Measurements from ENCODE around the gene SULT1A3. TPM values are rescaled to one million over a fixed set of nuclear protein-coding genes. Genes with fewer than 3 reads are reported as not detected.
A peak's percentile ranks its signal among the peaks of the same experiment; 100 is the strongest.
"Not testable (repeated sequence)": the region's sequence is repeated elsewhere in the genome, so short reads cannot be mapped to it uniquely, and the experiment has no call there.

The SULT1A3 gene
- total RNA-seq, 2 experiments from 2014 or later = 17.4 to 18.9 TPM

GRCh38 chr16:30187556-30187865 is 11.5 kb upstream of the SULT1A3 start:
- ChIA-PET CTCF (interaction anchor here (1.5 kb wide), 1 partner anchor 94 kb away, joined by 7 read pairs; no protein-coding TSS in a partner anchor), POLR2A (interaction anchor here (0.7 kb wide), 1 partner anchor 606 kb away, joined by 3 read pairs; no protein-coding TSS in a partner anchor)
- Mint-ChIP-seq H3K27me3 (no peaks in the 10 kb centered on the region), H3K27ac (peak overlapping the region; percentile 99), H3K4me1 (peaks cover 17% of the 10 kb centered on the region), H3K36me3 (ENCODE audit: low read depth) (peaks cover 43% of the 10 kb centered on the region), H3K9me3 (ENCODE audit: low read depth) (no peaks in the 10 kb centered on the region), H3K4me3 (peak overlapping the region; percentile 91)
- ATAC-seq (no peak), DNase-seq (no peak)
- intact Hi-C loops (cut with DNase I, micrococcal nuclease) = no loop called here

DNA sequence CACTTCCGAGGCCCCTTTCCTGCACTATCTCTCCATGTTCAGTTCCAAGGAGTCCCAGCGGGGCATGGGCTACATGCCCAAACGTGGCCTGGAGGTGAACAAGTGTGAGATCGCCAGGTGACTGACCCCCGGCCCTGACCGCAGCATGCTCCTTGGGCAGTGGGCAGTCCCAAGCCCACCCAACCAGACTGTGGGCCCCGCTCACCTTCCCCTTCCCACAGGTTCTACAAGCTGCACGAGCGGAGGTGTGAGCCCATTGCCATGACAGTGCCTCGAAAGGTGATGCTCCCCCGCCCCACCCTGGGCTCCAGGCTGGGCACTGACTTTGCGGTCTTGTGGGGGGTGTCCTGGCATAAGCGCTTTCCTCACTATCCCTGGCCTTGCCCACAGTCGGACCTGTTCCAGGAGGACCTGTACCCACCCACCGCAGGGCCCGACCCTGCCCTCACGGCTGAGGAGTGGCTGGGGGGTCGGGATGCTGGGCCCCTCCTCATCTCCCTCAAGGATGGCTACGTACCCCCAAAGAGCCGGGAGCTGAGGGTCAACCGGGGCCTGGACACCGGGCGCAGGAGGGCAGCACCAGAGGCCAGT is 11.0 kb upstream of the SULT1A3 start:
- Mint-ChIP-seq H3K27me3 (no peaks in the 10 kb centered on the region), H3K4me1 (peaks cover 15% of the 10 kb centered on the region), H3K36me3 (ENCODE audit: low read depth) (peaks cover 43% of the 10 kb centered on the region), H3K4me3 (peak overlapping the region; percentile 40), H3K27ac (peak overlapping the region; percentile 55), H3K9me3 (ENCODE audit: low read depth) (no peaks in the 10 kb centered on the region)
- CTCF ChIA-PET = no interaction called here
- ATAC-seq (no peak), DNase-seq (peak; percentile 16)
- POLR2A ChIA-PET = no interaction called here
- intact Hi-C loops (cut with DNase I, micrococcal nuclease) = no loop called here

- H3K9me3 Mint-ChIP-seq (ENCODE audit: low read depth); intact Hi-C loops (cut with DNase I, micrococcal nuclease); H3K4me3 Mint-ChIP-seq; H3K27ac Mint-ChIP-seq; H3K27me3 Mint-ChIP-seq; CTCF ChIA-PET; ATAC-seq; POLR2A ChIA-PET; DNase-seq: not testable (repeated sequence)
- peaks cover 15% of the 10 kb centered on the region for H3K4me1 Mint-ChIP-seq
- H3K36me3 Mint-ChIP-seq (ENCODE audit: low read depth) = peaks cover 20% of the 10 kb centered on the region
Measured at GRCh38 chr16:30191158-30191557, 7.9 kb upstream of the SULT1A3 start.

DNA sequence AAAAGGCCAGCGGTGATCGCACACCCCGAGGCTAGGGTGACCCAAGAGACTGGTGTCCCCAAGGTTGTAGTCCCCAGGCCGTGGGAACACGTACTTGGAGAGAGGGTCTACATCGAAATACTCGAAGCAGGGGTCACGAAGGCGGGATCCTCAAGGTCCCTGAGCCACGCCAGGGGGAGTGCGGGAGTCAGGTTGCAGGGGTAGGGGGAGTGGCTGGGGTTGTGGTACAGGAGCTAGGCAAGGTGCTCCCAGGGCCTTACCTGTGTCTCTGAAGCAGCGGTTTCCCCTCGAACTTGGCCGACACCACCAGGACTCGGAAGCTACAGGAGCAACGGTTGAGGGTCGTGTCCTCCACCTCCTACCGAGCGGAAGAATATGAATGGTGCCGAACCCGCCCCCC is 6.0 kb upstream of the SULT1A3 start:
- ATAC-seq = peak; percentile 10
- H3K9me3 Mint-ChIP-seq (ENCODE audit: low read depth); DNase-seq; H3K27ac Mint-ChIP-seq; POLR2A ChIA-PET; H3K36me3 Mint-ChIP-seq (ENCODE audit: low read depth); H3K27me3 Mint-ChIP-seq; H3K4me3 Mint-ChIP-seq; H3K4me1 Mint-ChIP-seq; CTCF ChIA-PET; intact Hi-C loops (cut with DNase I, micrococcal nuclease): not testable (repeated sequence)

GRCh38 chr16:30193615-30194014 is 5.4 kb upstream of the SULT1A3 start, which contains the start of the genes BOLA2B and SLX1A:
TSS of gene BOLA2B (minus strand) at chr16:30193666. CDS start at chr16:30193595, 71 bp downstream.
TSS of gene SLX1A (plus strand) at chr16:30193875. CDS start at chr16:30194085, 210 bp downstream.
- H3K36me3 Mint-ChIP-seq (ENCODE audit: low read depth); H3K27me3 Mint-ChIP-seq; intact Hi-C loops (cut with DNase I, micrococcal nuclease); DNase-seq; H3K9me3 Mint-ChIP-seq (ENCODE audit: low read depth); H3K4me1 Mint-ChIP-seq; H3K27ac Mint-ChIP-seq; CTCF ChIA-PET; H3K4me3 Mint-ChIP-seq; POLR2A ChIA-PET: not testable (repeated sequence)
- ATAC-seq = peak; percentile 88

DNA sequence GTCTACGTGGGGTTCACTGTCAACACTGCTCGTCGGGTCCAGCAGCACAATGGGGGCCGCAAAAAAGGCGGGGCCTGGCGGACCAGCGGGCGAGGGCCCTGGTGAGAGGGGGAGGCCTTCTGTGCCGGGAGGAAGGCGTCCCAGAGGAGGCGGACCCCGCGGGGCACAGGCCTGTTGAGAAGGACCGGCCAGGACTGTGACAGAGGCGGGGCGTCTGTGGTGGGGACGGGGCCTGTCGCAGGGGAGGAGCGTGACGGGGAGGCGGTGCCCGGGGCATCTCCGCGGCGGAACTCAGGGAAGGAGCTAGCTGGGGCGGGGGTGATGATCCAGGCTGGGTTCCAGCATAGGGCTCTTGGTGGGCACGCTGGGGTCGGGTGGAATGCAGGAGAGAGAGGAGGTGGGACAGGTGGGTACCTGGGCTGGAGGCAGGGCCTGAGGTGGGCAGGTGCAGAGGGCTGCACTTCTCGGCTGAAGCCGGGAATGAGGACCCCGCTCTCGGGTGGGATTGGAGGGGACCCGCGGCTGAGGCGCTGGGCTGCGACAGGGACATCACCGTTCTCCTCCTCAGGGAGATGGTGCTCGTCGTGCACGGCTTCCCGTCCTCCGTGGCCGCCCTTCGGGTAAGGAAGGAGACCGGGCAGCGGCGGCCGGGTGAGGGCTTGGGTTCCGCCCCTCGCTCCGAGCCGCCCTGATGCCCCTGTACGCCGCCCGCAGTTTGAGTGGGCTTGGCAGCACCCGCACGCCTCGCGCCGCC is 4.7 kb upstream of the SULT1A3 start:
- peak; percentile 76 for ATAC-seq
- H3K4me3 Mint-ChIP-seq; H3K36me3 Mint-ChIP-seq (ENCODE audit: low read depth); intact Hi-C loops (cut with DNase I, micrococcal nuclease); POLR2A ChIA-PET; H3K27ac Mint-ChIP-seq; H3K27me3 Mint-ChIP-seq; DNase-seq; H3K9me3 Mint-ChIP-seq (ENCODE audit: low read depth); CTCF ChIA-PET; H3K4me1 Mint-ChIP-seq: not testable (repeated sequence)

DNA sequence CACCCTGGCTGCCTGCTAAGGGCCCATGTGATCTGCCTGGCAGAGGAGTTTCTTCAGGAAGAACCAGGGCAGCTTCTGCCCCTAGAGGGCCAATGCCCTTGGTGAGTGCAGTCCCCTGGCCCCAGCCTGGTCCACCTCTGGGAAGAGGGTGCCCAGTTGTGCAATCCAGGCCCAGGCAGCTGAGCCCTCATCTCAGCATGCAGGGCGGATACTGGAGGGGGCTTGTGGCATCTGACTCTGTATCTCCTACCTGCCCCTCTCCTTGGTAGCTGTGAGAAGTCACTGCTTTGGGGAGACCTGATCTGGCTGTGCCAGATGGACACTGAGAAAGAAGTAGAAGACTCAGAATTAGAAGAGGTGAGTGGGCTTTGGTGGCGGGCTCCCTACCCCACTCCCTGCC is 2.1 kb upstream of the SULT1A3 start:
- CTCF ChIA-PET; H3K36me3 Mint-ChIP-seq (ENCODE audit: low read depth); ATAC-seq; H3K4me1 Mint-ChIP-seq; intact Hi-C loops (cut with DNase I, micrococcal nuclease); DNase-seq; H3K9me3 Mint-ChIP-seq (ENCODE audit: low read depth); H3K27ac Mint-ChIP-seq; H3K27me3 Mint-ChIP-seq; POLR2A ChIA-PET; H3K4me3 Mint-ChIP-seq: not testable (repeated sequence)

GRCh38 chr16:30199608-30200343 is 721 bp downstream of the SULT1A3 start:
- ATAC-seq; H3K27ac Mint-ChIP-seq; H3K36me3 Mint-ChIP-seq (ENCODE audit: low read depth); POLR2A ChIA-PET; H3K27me3 Mint-ChIP-seq; H3K4me1 Mint-ChIP-seq; intact Hi-C loops (cut with DNase I, micrococcal nuclease); H3K9me3 Mint-ChIP-seq (ENCODE audit: low read depth); DNase-seq; H3K4me3 Mint-ChIP-seq; CTCF ChIA-PET: not testable (repeated sequence)

GRCh38 chr16:30205541-30206236 is 6.6 kb downstream of the SULT1A3 start:
- H3K9me3 Mint-ChIP-seq (ENCODE audit: low read depth); H3K27me3 Mint-ChIP-seq; CTCF ChIA-PET; H3K4me1 Mint-ChIP-seq; POLR2A ChIA-PET; H3K27ac Mint-ChIP-seq; intact Hi-C loops (cut with DNase I, micrococcal nuclease); H3K36me3 Mint-ChIP-seq (ENCODE audit: low read depth); H3K4me3 Mint-ChIP-seq: not testable (repeated sequence)
- peak; percentile 10 for DNase-seq
- ATAC-seq = peak; percentile 60

DNA sequence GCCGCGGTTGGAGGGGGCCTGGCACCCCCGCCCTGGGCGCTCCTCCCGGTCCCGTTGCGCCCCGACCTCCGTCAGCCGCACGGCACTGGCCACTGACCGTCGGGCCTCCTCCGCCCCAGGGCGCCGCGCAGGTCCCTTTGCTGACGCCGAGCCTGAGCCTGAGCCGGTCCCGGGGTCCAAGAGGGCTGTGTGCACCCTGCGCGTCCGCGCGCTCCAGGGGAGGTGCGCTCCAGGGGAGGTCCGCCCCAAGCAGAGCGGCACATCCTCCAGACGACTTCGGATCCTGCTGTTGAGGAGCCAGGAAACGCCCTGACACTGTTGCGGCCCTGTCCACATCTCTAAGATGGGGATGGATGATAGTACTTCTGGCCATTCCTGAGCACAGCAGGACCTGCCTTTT is 7.2 kb downstream of the SULT1A3 start:
- H3K4me1 Mint-ChIP-seq, CTCF ChIA-PET: not testable (repeated sequence)
- peak; percentile 64 for ATAC-seq

GRCh38 chr16:30207063-30207704 is 8.1 kb downstream of the SULT1A3 start:
- CTCF ChIA-PET; POLR2A ChIA-PET; H3K9me3 Mint-ChIP-seq (ENCODE audit: low read depth); DNase-seq; intact Hi-C loops (cut with DNase I, micrococcal nuclease); H3K27ac Mint-ChIP-seq; H3K4me3 Mint-ChIP-seq; H3K27me3 Mint-ChIP-seq; H3K4me1 Mint-ChIP-seq; H3K36me3 Mint-ChIP-seq (ENCODE audit: low read depth): not testable (repeated sequence)
- peak; percentile 43 for ATAC-seq

More for the DNA sequence above, 7.2 kb downstream of the SULT1A3 start:
- H3K9me3 Mint-ChIP-seq (ENCODE audit: low read depth); DNase-seq; H3K27ac Mint-ChIP-seq; H3K27me3 Mint-ChIP-seq; H3K36me3 Mint-ChIP-seq (ENCODE audit: low read depth); POLR2A ChIA-PET; intact Hi-C loops (cut with DNase I, micrococcal nuclease); H3K4me3 Mint-ChIP-seq: not testable (repeated sequence)
